Ecto neural progenitor cell (in vitro differentiated cells): ENCODE results near the gene NUDT9.
"Not testable (repeated sequence)": the region's sequence is repeated elsewhere in the genome, so short reads cannot be mapped to it uniquely, and the experiment has no call there.

ENCODE experiments used
- DNase-seq: peaks from one replicate; pipeline ENCODE4 v3.0.0-alpha.2; 2018; ENCODE audit warnings: low spot score

NUDT9 gene

GRCh38 chr4:87462102-87462501 lies 39.7 kb downstream of the NUDT9 start:
- DNase-seq: no peak

GRCh38 chr4:87465739-87466366 lies 43.5 kb downstream of the NUDT9 start:
- DNase-seq: no peak

GRCh38 chr4:87469390-87469789 lies 47.0 kb downstream of the NUDT9 start:
- no peak for DNase-seq

GRCh38 chr4:87476934-87477333 lies 54.6 kb downstream of the NUDT9 start:
- no peak for DNase-seq

- DNase-seq: no peak
Measured at GRCh38 chr4:87478732-87479250, 56.4 kb downstream of the NUDT9 start.

- no peak for DNase-seq
Measured at GRCh38 chr4:87481377-87481776, 59.0 kb downstream of the NUDT9 start.

GRCh38 chr4:87483247-87483646 lies 60.9 kb downstream of the NUDT9 start:
- not testable (repeated sequence) for DNase-seq

GRCh38 chr4:87488666-87489065 lies 66.3 kb downstream of the NUDT9 start:
- not testable (repeated sequence) for DNase-seq

- no peak for DNase-seq
Measured at GRCh38 chr4:87489678-87490077, 67.3 kb downstream of the NUDT9 start.

GRCh38 chr4:87490664-87491369 lies 68.4 kb downstream of the NUDT9 start:
- DNase-seq: no peak

GRCh38 chr4:87491436-87491835 lies 69.1 kb downstream of the NUDT9 start:
- no peak for DNase-seq

- DNase-seq: not testable (repeated sequence)
Measured at GRCh38 chr4:87491851-87492250, 69.5 kb downstream of the NUDT9 start.

GRCh38 chr4:87493115-87493514 lies 70.7 kb downstream of the NUDT9 start:
- DNase-seq: no peak

GRCh38 chr4:87497159-87497558 lies 74.8 kb downstream of the NUDT9 start:
- no peak for DNase-seq

GRCh38 chr4:87497578-87497977 lies 75.2 kb downstream of the NUDT9 start:
- no peak for DNase-seq

- DNase-seq: no peak
Measured at GRCh38 chr4:87498446-87498900, 76.1 kb downstream of the NUDT9 start.

GRCh38 chr4:87499403-87500091 lies 77.2 kb downstream of the NUDT9 start:
- no peak for DNase-seq

- no peak for DNase-seq
Measured at GRCh38 chr4:87500092-87500462, 77.7 kb downstream of the NUDT9 start.

- DNase-seq: no peak
Measured at GRCh38 chr4:87502580-87503238, 80.3 kb downstream of the NUDT9 start.

- no peak for DNase-seq
Measured at GRCh38 chr4:87505862-87506261, 83.5 kb downstream of the NUDT9 start.

GRCh38 chr4:87506974-87507701 lies 84.8 kb downstream of the NUDT9 start:
- no peak for DNase-seq
